ENCODE data around the gene SELPLG.

DNA sequence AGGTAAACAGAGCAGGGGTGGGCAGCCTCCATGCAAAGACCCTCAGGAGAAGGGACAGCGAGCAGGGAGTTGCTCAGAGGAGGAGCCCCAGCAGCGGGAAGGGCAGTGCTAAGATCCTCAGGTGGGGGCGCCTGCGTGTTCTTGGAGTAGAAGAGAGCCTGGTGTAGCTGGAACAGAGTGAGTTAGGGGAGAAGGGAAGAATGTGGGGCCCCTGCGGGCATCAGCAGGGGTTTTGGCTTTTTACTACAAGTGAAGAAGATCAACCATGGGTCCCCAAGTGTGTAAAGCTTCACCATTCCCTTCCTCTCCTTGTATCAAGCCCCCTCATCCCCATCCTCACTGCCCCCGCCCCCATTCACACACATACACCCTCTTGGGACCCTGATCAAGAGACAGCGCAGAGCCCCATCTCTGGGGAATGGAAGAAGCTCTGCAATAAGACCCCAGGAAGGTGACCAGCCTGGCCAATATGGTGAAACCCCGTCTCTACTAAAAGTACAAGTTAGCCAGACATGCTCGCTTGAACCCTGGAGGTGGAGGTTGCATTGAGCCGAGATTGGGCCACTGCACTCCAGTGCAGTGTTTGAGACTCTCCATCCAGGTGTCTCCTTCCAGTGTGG lies 25.6 kb downstream of the SELPLG start:
- TF ChIP-seq GATA3 (IDR thresholded peaks at IDR 0.05; ENCODE audit: low read depth, low read length), result no peak
- TF ChIP-seq GATA2 (IDR thresholded peaks at IDR 0.05; ENCODE audit: low read depth, low read length), result no peak

All from SH-SY5Y (cell line).